Measurements from ENCODE around the gene FANCG. TPM values are rescaled to one million over a fixed set of nuclear protein-coding genes. Genes with fewer than 3 reads are reported as not detected.

The FANCG gene
- 45.4 TPM for total RNA-seq

DNA sequence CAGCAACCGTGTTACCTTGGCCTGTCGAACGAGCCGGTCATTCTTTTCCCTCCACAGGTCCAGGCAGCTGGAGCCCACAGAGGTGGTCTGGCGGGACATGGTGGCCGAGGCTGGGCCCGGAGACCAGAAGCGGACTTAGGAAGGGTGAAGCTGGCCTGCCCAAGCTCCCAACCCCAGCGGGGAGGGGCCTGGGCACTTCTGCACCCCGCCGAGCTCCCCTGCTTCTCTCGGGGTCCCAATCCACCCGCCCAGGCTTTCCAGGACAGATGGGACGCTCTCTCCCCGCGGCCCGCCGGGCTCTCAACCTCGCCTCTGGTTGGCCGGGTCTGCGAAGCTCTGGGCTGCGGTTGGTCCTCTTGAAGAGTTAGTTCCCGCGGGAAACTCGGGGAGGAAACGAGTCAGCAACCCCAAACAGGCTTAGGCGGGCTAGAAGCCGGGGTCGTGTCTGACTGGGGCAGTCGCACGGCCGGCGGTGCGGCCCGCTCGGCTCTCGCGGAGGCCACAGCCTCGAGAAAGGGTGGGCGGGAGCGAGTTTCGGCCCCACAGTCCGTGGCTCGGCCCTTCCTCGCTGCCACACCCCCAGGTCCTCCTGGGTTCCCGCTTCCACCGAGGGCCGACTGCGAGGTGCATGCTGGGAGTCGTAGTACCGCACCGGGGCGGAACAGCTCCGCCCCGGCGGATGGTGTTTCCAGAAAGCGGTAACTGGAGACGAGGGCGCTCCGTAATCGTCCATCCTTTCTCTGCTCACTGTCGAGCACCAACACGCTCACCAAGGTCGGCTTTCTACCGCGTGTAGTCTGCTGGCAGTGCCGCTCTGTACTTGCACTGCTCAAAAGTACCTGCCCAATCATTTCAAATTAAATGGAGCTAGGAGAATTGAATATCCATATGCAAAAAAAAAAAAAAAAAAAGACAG lies at the start of gene FANCG:
Gene FANCG, minus strand, starts transcription at position 517 of the 916 bp plus-strand sequence. Its CDS starts 418 bp downstream, at position 99.
- TF ChIP-seq, protein P1, sequence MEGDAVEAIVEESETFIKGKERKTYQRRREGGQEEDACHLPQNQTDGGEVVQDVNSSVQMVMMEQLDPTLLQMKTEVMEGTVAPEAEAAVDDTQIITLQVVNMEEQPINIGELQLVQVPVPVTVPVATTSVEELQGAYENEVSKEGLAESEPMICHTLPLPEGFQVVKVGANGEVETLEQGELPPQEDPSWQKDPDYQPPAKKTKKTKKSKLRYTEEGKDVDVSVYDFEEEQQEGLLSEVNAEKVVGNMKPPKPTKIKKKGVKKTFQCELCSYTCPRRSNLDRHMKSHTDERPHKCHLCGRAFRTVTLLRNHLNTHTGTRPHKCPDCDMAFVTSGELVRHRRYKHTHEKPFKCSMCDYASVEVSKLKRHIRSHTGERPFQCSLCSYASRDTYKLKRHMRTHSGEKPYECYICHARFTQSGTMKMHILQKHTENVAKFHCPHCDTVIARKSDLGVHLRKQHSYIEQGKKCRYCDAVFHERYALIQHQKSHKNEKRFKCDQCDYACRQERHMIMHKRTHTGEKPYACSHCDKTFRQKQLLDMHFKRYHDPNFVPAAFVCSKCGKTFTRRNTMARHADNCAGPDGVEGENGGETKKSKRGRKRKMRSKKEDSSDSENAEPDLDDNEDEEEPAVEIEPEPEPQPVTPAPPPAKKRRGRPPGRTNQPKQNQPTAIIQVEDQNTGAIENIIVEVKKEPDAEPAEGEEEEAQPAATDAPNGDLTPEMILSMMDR (IDR thresholded peaks at IDR 0.05) = no peak
- intact Hi-C loops (cut with DNase I) = loop anchor here (1.0 to 10.0 kb wide), 4 partner anchors 7 to 425 kb away; partner anchors contain the start of genes IL11RA, PIGO and VCP
- Histone ChIP-seq H3K27ac (peak within 1 kb of the TSS; percentile 48 to 77), H3K9me3 (no peaks in the 10 kb centered on the region), H3K4me3 (peak within 1 kb of the TSS; percentile 76 to 81), H3K4me1 (peaks cover 6 to 10% of the 10 kb centered on the region in 2 donors), H3K36me3 (no peaks in the 10 kb centered on the region), H3K27me3 (no peaks in the 10 kb centered on the region)
- DNase-seq (ENCODE audit: low spot score in 2 of 2) = peak; percentile 71 to 95

DNA sequence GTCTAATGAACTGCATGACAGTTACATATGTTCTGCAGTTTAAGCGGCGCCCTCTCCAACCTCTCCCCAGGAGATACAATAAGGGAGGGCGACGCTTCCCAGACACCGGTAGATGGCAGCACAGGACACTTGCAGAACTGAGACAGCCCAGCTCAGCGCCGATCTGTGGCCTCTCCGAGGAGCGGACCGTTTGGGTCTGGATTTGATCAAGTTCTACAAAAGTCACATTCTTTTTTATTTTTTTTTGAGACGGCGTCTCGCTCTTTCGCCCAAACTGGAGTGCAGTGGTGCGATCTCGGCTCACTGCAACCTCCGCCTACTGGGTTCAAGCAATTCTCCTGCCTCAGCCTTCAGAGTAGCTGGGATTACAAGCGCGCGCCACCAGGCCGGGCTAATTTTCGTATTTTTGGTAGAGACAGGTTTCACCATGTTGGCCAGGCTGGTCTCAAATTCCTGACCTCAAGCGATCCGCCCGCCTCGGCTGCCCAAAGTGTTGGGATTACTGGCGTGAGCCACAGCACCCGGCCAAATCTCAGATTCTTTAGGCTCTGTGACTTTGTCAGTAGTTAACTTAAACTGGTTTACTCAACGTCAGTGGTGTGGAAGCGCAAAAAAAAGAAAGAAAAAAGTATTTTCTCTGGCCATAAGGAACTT lies 37.3 kb upstream of the FANCG start:
- H3K27ac ChIP-seq = peak overlapping the region; percentile 98 to 99
- DNase-seq (ENCODE audit: low spot score in 2 of 2) = peak; percentile 83 to 96
- TF ChIP-seq, protein P1 (IDR thresholded peaks at IDR 0.05) = peak; percentile 88 to 97 (median 97)
- H3K4me1 ChIP-seq = peaks cover 15 to 35% of the 10 kb centered on the region in 2 donors
- H3K36me3 ChIP-seq = no peaks in the 10 kb centered on the region
- no peaks in the 10 kb centered on the region for H3K9me3 ChIP-seq
- H3K27me3 ChIP-seq = no peaks in the 10 kb centered on the region
- intact Hi-C loops (cut with DNase I) = loop anchor here (1.0 to 10.0 kb wide), 9 partner anchors 45 to 918 kb away; partner anchors contain the start of genes CCL27, CREB3, RECK and TLN1
- peak overlapping the region; percentile 46 to 62 for H3K4me3 ChIP-seq

DNA sequence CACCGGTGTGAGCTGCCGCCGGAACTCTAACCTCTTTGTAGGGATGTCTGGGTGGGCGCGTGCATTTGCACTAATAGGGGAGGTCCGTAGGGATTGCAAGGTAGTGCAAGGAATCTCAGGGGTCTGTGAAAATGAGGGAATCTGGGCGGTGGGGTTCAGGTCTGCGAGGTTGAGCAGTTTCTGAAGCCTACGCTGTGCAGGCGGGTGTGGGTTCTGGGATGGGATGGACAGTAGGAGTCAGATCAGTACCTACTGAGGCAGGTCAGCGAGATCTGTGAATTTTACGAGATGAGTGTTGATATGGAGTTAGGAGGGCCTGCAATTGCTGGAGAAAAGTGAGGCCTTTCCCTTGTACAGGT lies 36.8 kb upstream of the FANCG start:
- Histone ChIP-seq H3K36me3 (no peaks in the 10 kb centered on the region), H3K9me3 (no peaks in the 10 kb centered on the region), H3K4me3 (peak overlapping the region; percentile 46 to 62), H3K27ac (peak overlapping the region; percentile 98 to 99), H3K4me1 (peaks cover 15 to 38% of the 10 kb centered on the region in 2 donors), H3K27me3 (no peaks in the 10 kb centered on the region)
- DNase-seq (ENCODE audit: low spot score in 2 of 2) = no peak
- TF ChIP-seq, protein P1 (IDR thresholded peaks at IDR 0.05) = no peak
- intact Hi-C loops (cut with DNase I) = loop anchor here (1.0 to 10.0 kb wide), 8 partner anchors 46 to 918 kb away; partner anchors contain the start of genes CCL27, CREB3, RECK and TLN1

DNA sequence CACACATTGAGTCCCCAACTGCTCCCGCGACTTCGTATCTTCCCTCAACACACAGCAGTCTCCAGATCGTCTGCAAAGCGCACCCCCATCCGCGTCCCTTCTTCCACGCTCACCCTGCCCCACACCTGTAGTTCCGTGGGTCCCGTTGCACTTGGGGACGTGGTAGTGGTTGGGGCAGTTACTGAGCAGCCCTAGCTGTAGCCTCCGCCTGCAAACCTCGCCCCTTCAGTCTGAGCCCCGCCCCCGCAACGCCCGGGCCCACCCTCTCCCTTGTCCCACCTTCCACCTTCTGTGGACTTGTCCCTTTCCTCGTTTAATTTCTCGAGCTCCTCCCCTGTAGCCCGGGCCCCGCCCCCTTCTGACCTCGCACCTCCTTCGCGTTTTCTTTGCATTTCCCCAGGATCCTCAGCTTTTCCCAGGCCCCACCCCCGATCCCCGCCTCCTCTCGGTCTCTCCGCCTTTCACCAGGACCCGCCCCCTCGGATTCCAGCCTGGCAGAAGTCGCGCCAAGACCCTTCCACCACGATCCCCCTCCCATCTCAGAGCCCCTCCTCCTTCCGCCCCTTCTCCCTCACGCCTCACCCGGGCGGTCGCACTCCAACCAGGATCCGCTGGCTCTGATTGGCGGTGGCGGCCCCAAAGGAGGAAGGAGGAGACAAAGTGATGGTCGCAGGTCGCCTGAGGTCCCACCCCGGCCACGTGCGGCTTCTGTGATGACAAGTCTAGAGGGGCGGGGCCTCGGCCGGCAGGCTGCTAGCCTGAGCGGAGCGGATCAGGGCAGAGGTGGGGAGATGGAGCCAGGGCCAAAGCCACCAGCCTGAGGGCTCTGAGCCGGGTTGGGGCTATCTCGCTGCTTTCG lies 36.2 kb upstream of the FANCG start, which contains the start of gene ATOSB:
Gene ATOSB, minus strand, starts transcription at position 183 of the 859 bp plus-strand sequence. CDS start 7,588 bp downstream, outside the sequence.
- H3K4me3 ChIP-seq = peak within 1 kb of the TSS; percentile 46 to 62
- peak within 1 kb of the TSS; percentile 98 to 99 for H3K27ac ChIP-seq
- H3K4me1 ChIP-seq = peaks cover 15 to 38% of the 10 kb centered on the region in 2 donors
- no peaks in the 10 kb centered on the region for H3K9me3 ChIP-seq
- TF ChIP-seq, protein P1 (IDR thresholded peaks at IDR 0.05) = no peak
- intact Hi-C loops (cut with DNase I) = loop anchor here (1.0 to 10.0 kb wide), 9 partner anchors 46 to 919 kb away; partner anchors contain the start of genes CCL27, CREB3, RECK and TESK1
- H3K27me3 ChIP-seq = no peaks in the 10 kb centered on the region
- peak; percentile 97 to 99 for DNase-seq (ENCODE audit: low spot score in 2 of 2)
- no peaks in the 10 kb centered on the region for H3K36me3 ChIP-seq

Measured in ascending aorta (tissue), 2 donors.